Stomach (tissue), 4 donors: ENCODE data around the gene GJC1.

ENCODE experiments used
- CTCF ChIP-seq, 7 experiments: fragments of 450-650 bp in 4 of 7; fragments of 200-600 bp in 3 of 7; sonication (generic) in 3 of 7; IDR thresholded peaks; one replicate each; pipeline ENCODE4 v1.5.1; 2016 to 2019; ENCODE audit warnings: antibody characterized with exemption in 7 of 7, control low read depth in 2 of 7, mild to moderate bottlenecking in 1 of 7
- POLR2A ChIP-seq, 4 donors: fragments of 450-650 bp; IDR thresholded peaks; one replicate each; pipeline ENCODE4 v1.6.1; 2016; ENCODE audit warnings: antibody characterized with exemption in 4 of 4, control low read depth in 2 of 4, mild to moderate bottlenecking in 1 of 4, moderate library complexity in 1 of 4
- POLR2AphosphoS5 ChIP-seq, 3 donors: sonication (generic); formaldehyde crosslinking; IDR thresholded peaks; one replicate each; pipeline ENCODE4 v1.6.1; 2016; ENCODE audit warnings: antibody characterized with exemption in 3 of 3

- TF ChIP-seq CTCF (IDR thresholded peaks at IDR 0.05) (no peak), POLR2A (IDR thresholded peaks at IDR 0.05) (no peak), POLR2AphosphoS5 (IDR thresholded peaks at IDR 0.05) (no peak)
These were observed 10.8 kb upstream of the GJC1 start for GRCh38 chr17:44840936-44841335.
